Measurements from ENCODE around the gene ST8SIA1. TPM values are rescaled to one million over a fixed set of nuclear protein-coding genes. Genes with fewer than 3 reads are reported as not detected.

The ST8SIA1 gene
- total RNA-seq, 1 experiment from 2014 or later: not detected

GRCh38 chr12:22356231-22356630 lies 21.7 kb upstream of the ST8SIA1 start:
- H3K4me3 ChIP-seq (replicated peaks in 1 of 2; ENCODE audit: low read depth in 1 of 2, low read length in 2 of 2): no peak overlapping the region
- BruUV-seq (replicated peaks): no TSS peak
- no peak overlapping the region for H2AFZ ChIP-seq (ENCODE audit: low read depth, low read length, poor library complexity, severe bottlenecking)
- ChIA-PET POLR2A (no interaction called here), CTCF (no interaction called here), RAD21 (ENCODE audit: low non-redundant PET in 1 of 2, low total read pairs in 2 of 2, uncharacterized antibody in 2 of 2, unreplicated experiment in 2 of 2) (no interaction called here)
- no peaks in the 10 kb centered on the region for H4K20me1 ChIP-seq (ENCODE audit: insufficient read depth)
- H3K79me2 ChIP-seq (ENCODE audit: insufficient read depth, low read length): no peaks in the 10 kb centered on the region
- H3K4me1 ChIP-seq (ENCODE audit: control insufficient read depth in 1 of 2, insufficient read depth in 2 of 2, low read length in 2 of 2): no peaks in the 10 kb centered on the region
- H3K9me2 ChIP-seq (ENCODE audit: insufficient read depth): no peaks in the 10 kb centered on the region
- H3K27me3 ChIP-seq (ENCODE audit: insufficient read depth, low read length): no peaks in the 10 kb centered on the region
- no peak overlapping the region for H3K27ac ChIP-seq (ENCODE audit: low read depth, low read length)
- H3K36me3 ChIP-seq (ENCODE audit: control insufficient read depth in 1 of 2, insufficient read depth in 2 of 2, low read length in 2 of 2): no peaks in the 10 kb centered on the region
- DNase-seq (ENCODE audit: low read depth, low spot score) (no peak), ATAC-seq (no peak)
- TF ChIP-seq CBX3 (IDR thresholded peaks at IDR 0.05; ENCODE audit: low read depth): no peak
- TF ChIP-seq POLR2AphosphoS5 (IDR thresholded peaks at IDR 0.05; ENCODE audit: low read depth, low read length): no peak
- TF ChIP-seq ZBTB33 (IDR thresholded peaks at IDR 0.05; ENCODE audit: extremely low read depth, insufficient replicate concordance, low read length): no peak
- TF ChIP-seq YY1 (IDR thresholded peaks at IDR 0.05; ENCODE audit: extremely low read depth, insufficient replicate concordance, low read depth, low read length): no peak
- TF ChIP-seq JUND (IDR thresholded peaks at IDR 0.05): no peak
- no peak for TF ChIP-seq CTCF (IDR thresholded peaks at IDR 0.05 in 2 of 3, conservative IDR thresholded peaks at IDR 0.05 in 1 of 3; ENCODE audit: borderline replicate concordance in 1 of 3, insufficient read depth in 1 of 3, low read depth in 2 of 3, low read length in 2 of 3)
- TF ChIP-seq ELF1 (IDR thresholded peaks at IDR 0.05; ENCODE audit: borderline replicate concordance, low read depth): no peak
- TF ChIP-seq EZH2phosphoT487 (IDR thresholded peaks at IDR 0.05; ENCODE audit: borderline replicate concordance): no peak
- H3K9ac ChIP-seq (ENCODE audit: low read length): no peak overlapping the region
- intact Hi-C loops (cut with micrococcal nuclease): no loop called here
- no peak overlapping the region for H3K4me2 ChIP-seq (ENCODE audit: low read length)
- no peaks in the 10 kb centered on the region for H3K9me3 ChIP-seq (ENCODE audit: control insufficient read depth in 1 of 2, insufficient read depth in 1 of 2, low read depth in 1 of 2, low read length in 2 of 2)
